ENCODE results near the gene STX10.
A peak's percentile ranks its signal among the peaks of the same experiment; 100 is the strongest.

Gene STX10

GRCh38 chr19:13119627-13120026 lies 30.5 kb downstream of the STX10 start:
- no peak for DNase-seq (ENCODE audit: low spot score)

GRCh38 chr19:13118424-13119193 lies 31.6 kb downstream of the STX10 start:
- peak; percentile 43 for DNase-seq (ENCODE audit: low spot score)

GRCh38 chr19:13117772-13118423 lies 32.3 kb downstream of the STX10 start, which contains the start of gene NACC1:
Gene NACC1, plus strand, starts transcription at chr19:13118264. Its CDS starts 16,944 bp downstream, at chr19:13135208.
- peak; percentile 94 for DNase-seq (ENCODE audit: low spot score)

GRCh38 chr19:13117176-13117771 lies 32.9 kb downstream of the STX10 start:
- DNase-seq (ENCODE audit: low spot score) = no peak

- DNase-seq (ENCODE audit: low spot score) = peak; percentile 95
These were observed 33.6 kb downstream of the STX10 start, which contains the start of gene TRMT1 for GRCh38 chr19:13116282-13117175. Gene TRMT1, minus strand, starts transcription at chr19:13116740. Its CDS starts 341 bp downstream, at chr19:13116399.

GRCh38 chr19:13115936-13116281 lies 34.3 kb downstream of the STX10 start:
- no peak for DNase-seq (ENCODE audit: low spot score)

- DNase-seq (ENCODE audit: low spot score) = no peak
These were observed 37.6 kb downstream of the STX10 start for GRCh38 chr19:13112555-13112954.

GRCh38 chr19:13110099-13110610 lies 40.0 kb downstream of the STX10 start:
- DNase-seq (ENCODE audit: low spot score) = no peak

- no peak for DNase-seq (ENCODE audit: low spot score)
These were observed 40.6 kb downstream of the STX10 start for GRCh38 chr19:13109361-13110098.

- DNase-seq (ENCODE audit: low spot score) = no peak
These were observed 45.1 kb downstream of the STX10 start for GRCh38 chr19:13104848-13105711.

GRCh38 chr19:13104360-13104847 lies 45.8 kb downstream of the STX10 start:
- DNase-seq (ENCODE audit: low spot score) = no peak

GRCh38 chr19:13103581-13104359 lies 46.4 kb downstream of the STX10 start:
- DNase-seq (ENCODE audit: low spot score) = no peak

GRCh38 chr19:13102666-13103580 lies 47.3 kb downstream of the STX10 start, which contains the start of gene LYL1:
Gene LYL1, minus strand, starts transcription at chr19:13102858. Its CDS starts 1,687 bp downstream, at chr19:13101171.
- peak; percentile 34 for DNase-seq (ENCODE audit: low spot score)

GRCh38 chr19:13102416-13102665 lies 47.8 kb downstream of the STX10 start:
- DNase-seq (ENCODE audit: low spot score) = no peak

- no peak for DNase-seq (ENCODE audit: low spot score)
These were observed 48.4 kb downstream of the STX10 start for GRCh38 chr19:13101590-13102415.

GRCh38 chr19:13100841-13101589 lies 49.2 kb downstream of the STX10 start:
- DNase-seq (ENCODE audit: low spot score) = no peak

Data from SW480 (cell line).